ENCODE measurements around the gene SPINK8.

DNA sequence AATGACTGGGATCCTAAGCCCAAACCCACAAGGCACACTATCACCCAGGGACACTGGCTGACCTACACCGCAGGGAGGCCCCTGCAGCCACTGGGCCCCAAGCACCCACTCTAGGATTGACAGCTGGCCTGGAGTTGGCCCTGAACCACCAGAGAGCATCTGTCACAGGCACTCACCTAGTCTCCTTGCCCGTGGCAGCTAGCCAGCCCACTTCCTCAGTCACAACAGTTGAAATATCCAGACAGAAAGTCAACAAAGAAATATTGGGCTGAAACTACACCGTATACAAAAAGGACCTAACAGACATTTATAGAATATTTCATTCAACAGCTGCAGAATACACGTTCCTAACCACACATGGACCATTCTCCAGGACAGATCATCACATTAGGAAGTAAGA is 5.2 kb upstream of the SPINK8 start:
- TF ChIP-seq POLR2A (IDR thresholded peaks at IDR 0.05): no peak
- TF ChIP-seq, protein P1, sequence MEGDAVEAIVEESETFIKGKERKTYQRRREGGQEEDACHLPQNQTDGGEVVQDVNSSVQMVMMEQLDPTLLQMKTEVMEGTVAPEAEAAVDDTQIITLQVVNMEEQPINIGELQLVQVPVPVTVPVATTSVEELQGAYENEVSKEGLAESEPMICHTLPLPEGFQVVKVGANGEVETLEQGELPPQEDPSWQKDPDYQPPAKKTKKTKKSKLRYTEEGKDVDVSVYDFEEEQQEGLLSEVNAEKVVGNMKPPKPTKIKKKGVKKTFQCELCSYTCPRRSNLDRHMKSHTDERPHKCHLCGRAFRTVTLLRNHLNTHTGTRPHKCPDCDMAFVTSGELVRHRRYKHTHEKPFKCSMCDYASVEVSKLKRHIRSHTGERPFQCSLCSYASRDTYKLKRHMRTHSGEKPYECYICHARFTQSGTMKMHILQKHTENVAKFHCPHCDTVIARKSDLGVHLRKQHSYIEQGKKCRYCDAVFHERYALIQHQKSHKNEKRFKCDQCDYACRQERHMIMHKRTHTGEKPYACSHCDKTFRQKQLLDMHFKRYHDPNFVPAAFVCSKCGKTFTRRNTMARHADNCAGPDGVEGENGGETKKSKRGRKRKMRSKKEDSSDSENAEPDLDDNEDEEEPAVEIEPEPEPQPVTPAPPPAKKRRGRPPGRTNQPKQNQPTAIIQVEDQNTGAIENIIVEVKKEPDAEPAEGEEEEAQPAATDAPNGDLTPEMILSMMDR (IDR thresholded peaks at IDR 0.05): no peak
